ENCODE data around the gene PHETA1.
"Not testable (repeated sequence)": the region's sequence is repeated elsewhere in the genome, so short reads cannot be mapped to it uniquely, and the experiment has no call there.

DNA sequence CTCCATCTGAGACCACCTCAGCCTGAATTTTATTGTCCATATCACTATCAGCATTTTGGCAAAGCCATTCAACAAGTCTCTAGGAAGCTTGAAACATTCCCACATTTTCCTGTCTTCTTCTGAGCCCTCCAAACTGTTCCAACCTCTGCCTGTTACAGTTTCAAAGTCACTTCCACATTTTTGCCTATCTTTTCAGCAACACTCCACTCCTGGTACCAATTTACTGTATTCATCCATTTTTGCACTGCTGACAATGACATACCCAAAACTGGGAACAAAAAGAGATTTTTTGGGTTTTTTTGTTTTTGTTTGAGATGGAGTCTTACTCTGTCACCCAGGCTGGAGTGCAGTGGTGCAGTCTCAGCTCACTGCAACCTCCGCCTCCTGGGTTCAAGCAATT is 4.3 kb upstream of the PHETA1 start:
- TF ChIP-seq, protein P1, sequence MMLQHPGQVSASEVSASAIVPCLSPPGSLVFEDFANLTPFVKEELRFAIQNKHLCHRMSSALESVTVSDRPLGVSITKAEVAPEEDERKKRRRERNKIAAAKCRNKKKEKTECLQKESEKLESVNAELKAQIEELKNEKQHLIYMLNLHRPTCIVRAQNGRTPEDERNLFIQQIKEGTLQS (CRISPR knock-in tag; conservative IDR thresholded peaks at IDR 0.05), result not testable (repeated sequence)
- TF ChIP-seq, protein P2, sequence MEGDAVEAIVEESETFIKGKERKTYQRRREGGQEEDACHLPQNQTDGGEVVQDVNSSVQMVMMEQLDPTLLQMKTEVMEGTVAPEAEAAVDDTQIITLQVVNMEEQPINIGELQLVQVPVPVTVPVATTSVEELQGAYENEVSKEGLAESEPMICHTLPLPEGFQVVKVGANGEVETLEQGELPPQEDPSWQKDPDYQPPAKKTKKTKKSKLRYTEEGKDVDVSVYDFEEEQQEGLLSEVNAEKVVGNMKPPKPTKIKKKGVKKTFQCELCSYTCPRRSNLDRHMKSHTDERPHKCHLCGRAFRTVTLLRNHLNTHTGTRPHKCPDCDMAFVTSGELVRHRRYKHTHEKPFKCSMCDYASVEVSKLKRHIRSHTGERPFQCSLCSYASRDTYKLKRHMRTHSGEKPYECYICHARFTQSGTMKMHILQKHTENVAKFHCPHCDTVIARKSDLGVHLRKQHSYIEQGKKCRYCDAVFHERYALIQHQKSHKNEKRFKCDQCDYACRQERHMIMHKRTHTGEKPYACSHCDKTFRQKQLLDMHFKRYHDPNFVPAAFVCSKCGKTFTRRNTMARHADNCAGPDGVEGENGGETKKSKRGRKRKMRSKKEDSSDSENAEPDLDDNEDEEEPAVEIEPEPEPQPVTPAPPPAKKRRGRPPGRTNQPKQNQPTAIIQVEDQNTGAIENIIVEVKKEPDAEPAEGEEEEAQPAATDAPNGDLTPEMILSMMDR (IDR thresholded peaks at IDR 0.05), result not testable (repeated sequence)
- not testable (repeated sequence) for TF ChIP-seq MXD4 (CRISPR knock-in tag; IDR thresholded peaks at IDR 0.05; ENCODE audit: borderline replicate concordance)
- TF ChIP-seq, protein P3, sequence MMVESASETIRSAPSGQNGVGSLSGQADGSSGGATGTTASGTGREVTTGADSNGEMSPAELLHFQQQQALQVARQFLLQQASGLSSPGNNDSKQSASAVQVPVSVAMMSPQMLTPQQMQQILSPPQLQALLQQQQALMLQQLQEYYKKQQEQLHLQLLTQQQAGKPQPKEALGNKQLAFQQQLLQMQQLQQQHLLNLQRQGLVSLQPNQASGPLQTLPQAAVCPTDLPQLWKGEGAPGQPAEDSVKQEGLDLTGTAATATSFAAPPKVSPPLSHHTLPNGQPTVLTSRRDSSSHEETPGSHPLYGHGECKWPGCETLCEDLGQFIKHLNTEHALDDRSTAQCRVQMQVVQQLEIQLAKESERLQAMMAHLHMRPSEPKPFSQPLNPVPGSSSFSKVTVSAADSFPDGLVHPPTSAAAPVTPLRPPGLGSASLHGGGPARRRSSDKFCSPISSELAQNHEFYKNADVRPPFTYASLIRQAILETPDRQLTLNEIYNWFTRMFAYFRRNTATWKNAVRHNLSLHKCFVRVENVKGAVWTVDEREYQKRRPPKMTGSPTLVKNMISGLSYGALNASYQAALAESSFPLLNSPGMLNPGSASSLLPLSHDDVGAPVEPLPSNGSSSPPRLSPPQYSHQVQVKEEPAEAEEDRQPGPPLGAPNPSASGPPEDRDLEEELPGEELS (CRISPR knock-in tag; IDR thresholded peaks at IDR 0.05), result not testable (repeated sequence)

Data from WTC11 (cell line).